A375 (cell line): ENCODE measurements around the gene TSPAN19. TPM values are rescaled to one million over a fixed set of nuclear protein-coding genes. Genes with fewer than 3 reads are reported as not detected.

Source experiments
- total RNA-seq: library from RNA; depleted of rRNA; stranded (reverse); fragments of >200 nt; shearing (Covaris generic); gene quantifications from 2 replicates; pipeline ENCODE4 v1.2.3, GENCODE V29; 2014; rRNA removed

The TSPAN19 gene
- total RNA-seq = 0.08 and 0.49 TPM in 2 replicates

DNA sequence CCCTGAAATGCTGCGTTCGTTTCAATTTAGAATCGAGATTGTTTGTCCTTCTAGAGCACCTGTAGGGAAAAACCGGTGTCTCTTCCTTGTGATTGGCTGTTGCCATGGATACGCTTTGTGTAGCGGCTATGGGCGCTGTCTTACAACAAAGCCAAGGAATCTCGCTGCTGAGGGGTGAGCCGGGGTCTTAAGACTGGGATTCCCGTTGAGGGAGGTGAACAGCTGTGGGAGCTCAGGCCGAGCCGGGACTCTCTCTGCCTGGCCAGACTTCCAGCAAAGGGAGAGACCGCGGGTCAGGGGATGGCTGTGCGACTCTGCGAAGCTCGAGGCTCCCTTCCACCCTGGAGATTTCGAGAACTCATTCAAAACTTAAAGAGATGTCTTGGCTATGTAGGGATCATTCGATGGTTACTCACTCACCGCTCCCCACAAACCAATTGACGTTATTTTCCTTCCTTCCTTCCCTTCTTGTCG, at the start of gene TSPAN19, which contains the start of gene LRRIQ1:
Gene TSPAN19 (minus strand): TSS at position 44 of the 474 bp plus-strand sequence. CDS start 6,331 bp downstream, outside the sequence.
Gene LRRIQ1 (plus strand): TSS at position 118 of the 474 bp plus-strand sequence. CDS start 1,826 bp downstream, outside the sequence.

Other genes with a start within 250 kb of the TSPAN19 start
- gene SLC6A15, start 123.5 kb downstream of the TSPAN19 start, total RNA-seq = 35.9 and 38.2 TPM in 2 replicates
- 0.45 and 1.9 TPM in 2 replicates for gene LRRIQ1, start 74 bp upstream of the TSPAN19 start, total RNA-seq
- gene ALX1, start 243.9 kb upstream of the TSPAN19 start, total RNA-seq = 8.0 and 9.7 TPM in 2 replicates